ENCODE results near the gene POLDIP2.

DNA sequence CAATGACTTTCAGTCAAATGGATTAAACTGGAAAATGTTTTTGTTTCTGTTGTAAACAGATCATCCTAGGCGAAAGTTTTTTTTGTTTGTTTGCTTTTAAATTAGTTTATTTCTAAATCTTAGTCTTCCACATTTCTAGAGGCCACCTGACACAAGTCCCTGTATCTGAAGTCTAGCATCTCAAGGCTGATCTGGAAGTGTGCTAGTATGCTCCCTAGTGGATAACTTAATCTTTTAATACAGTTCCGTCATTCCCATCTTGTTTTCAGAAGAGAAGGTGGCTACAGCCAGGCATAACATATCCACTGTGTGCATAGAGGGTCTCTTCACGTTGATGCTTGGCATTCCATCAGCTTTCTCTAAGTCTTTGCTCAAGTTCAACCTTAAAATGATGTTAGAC lies 29.6 kb downstream of the POLDIP2 start:
- TF ChIP-seq, protein P1, sequence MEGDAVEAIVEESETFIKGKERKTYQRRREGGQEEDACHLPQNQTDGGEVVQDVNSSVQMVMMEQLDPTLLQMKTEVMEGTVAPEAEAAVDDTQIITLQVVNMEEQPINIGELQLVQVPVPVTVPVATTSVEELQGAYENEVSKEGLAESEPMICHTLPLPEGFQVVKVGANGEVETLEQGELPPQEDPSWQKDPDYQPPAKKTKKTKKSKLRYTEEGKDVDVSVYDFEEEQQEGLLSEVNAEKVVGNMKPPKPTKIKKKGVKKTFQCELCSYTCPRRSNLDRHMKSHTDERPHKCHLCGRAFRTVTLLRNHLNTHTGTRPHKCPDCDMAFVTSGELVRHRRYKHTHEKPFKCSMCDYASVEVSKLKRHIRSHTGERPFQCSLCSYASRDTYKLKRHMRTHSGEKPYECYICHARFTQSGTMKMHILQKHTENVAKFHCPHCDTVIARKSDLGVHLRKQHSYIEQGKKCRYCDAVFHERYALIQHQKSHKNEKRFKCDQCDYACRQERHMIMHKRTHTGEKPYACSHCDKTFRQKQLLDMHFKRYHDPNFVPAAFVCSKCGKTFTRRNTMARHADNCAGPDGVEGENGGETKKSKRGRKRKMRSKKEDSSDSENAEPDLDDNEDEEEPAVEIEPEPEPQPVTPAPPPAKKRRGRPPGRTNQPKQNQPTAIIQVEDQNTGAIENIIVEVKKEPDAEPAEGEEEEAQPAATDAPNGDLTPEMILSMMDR (conservative IDR thresholded peaks at IDR 0.05; ENCODE audit: low read length) = no peak
- TF ChIP-seq EZH2phosphoT487 (IDR thresholded peaks at IDR 0.05; ENCODE audit: borderline replicate concordance) = no peak
